HG03196 (cell line): ENCODE measurements around the gene KIF1B.
A peak's percentile ranks its signal among the peaks of the same experiment; 100 is the strongest.
"Not testable (repeated sequence)": the region's sequence is repeated elsewhere in the genome, so short reads cannot be mapped to it uniquely, and the experiment has no call there.

Experiments used
- ATAC-seq: cut with Tn5 transposase; IDR thresholded peaks from one replicate; pipeline ENCODE4 v1.9.1; 2021; ENCODE audit not compliant: unreplicated experiment

Gene KIF1B

GRCh38 chr1:10384219-10384618 is 173.8 kb downstream of the KIF1B start:
- no peak for ATAC-seq

DNA sequence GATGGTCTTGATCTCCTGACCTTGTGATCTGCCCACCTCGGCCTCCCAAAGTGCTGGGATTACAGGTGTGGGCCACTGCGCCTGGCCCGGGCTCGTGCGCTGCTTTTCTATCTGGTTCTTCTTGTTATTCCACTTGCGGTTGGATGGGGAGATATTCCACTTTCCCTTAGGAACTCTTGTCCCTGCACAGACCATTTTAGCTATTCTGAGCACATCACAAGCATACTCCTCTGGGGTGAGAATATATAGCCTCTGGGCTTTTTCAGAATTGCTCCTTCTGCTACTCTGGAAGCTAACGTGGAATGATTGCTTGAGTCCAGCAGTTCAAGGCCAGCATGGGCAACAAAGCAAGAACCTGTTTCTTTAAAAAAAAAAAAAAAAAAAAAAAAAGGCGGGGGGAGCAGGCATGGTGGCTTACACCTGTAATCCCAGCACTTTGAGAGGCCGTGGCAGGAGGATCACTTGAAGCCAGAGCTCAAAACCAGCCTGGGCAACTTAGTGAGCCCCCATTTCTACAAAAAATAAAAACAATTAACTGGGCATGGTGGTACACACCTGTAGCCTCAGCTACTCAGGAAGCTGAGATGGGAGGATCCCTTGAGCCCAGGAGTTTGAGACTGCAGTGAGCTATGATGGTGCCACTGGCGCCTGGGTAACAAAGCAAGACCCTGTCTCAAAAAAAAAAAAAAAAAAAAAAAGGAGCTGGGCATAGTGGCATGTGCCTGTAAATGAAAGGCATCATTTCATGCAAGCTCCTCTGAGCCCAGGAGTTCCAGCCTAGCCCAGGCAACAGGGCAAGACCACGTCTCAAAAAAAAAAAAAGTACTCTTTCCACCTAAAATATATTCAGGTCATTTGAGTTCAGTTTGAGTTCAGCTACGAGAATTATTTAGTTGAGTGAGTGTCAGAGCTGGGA is 176.6 kb downstream of the KIF1B start:
- no peak for ATAC-seq

DNA sequence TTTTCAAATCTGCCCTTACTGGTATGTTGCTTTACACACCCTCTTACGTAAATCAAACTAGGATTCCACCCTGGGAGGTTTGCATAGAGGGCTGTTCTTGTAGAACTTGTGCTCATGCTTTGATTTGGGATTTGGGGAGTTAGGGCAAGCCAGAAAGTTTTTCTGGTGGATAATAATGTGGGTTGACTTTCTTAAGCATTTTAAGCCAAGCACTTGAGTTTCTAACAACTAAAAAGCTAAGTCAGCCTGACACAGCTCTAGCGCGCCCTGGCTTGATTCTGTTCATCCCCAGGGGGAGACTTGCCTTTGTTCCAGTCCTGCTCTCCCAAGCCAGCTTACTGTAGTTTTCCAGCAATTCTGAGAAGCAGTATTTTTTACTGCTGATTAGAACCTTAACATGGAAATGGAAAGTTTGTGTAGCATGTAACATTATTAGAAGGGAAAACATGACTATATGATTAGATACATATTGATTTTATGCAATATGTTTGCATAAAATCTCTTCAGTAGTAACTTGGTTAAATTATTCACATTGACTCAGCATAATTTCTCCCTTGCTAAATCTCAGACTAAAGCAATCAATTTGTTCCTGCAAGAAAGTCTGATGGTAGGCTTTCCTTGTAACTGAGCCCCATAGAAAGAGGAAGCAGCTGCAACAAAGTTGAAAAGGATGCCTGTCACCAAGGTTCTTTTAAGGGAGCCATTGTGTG is 177.5 kb downstream of the KIF1B start:
- ATAC-seq = no peak

- ATAC-seq = no peak
Observed at GRCh38 chr1:10388387-10388715, 178.0 kb downstream of the KIF1B start.

GRCh38 chr1:10389271-10389973 is 179.1 kb downstream of the KIF1B start:
- ATAC-seq = no peak

DNA sequence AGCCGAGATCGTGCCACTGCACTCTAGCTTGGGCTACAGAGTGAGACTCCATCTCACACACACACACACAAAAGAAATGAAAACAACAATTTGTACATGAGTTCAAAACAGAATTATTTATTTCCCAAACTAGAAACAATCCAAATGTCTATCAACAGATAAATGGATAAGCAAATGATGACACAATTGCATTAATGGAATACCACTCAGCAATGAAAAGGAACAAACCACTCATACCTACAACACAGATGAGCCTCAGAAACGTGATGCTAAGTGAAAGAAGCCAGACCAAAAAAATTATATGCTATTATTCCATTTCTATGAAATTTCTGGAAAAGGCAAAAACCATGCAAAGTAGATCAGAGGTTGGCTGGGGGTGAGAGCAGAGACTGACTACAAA is 186.5 kb downstream of the KIF1B start:
- no peak for ATAC-seq

DNA sequence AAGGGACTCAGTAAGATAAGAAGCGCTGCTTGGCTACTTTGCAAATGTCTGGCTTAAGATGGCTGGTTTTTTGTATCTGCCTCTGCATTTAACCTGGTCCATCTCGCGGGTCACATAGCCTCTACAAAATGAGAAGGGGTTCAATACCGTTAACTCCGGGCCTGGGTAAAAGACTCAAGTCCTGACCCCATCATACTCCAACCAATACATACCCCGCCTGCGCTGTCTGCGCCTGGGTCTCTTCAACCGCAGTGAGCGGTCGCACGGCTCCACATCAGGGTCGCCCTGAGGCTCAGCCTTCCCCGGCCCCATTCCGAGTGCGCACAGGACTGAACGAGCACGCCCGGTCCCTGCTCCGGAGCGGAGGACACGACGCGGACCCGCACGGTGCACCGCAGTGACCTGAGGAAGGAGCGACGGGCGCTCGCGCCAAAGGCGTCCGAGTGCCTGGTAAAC is 187.9 kb downstream of the KIF1B start:
- ATAC-seq = peak; percentile 17

DNA sequence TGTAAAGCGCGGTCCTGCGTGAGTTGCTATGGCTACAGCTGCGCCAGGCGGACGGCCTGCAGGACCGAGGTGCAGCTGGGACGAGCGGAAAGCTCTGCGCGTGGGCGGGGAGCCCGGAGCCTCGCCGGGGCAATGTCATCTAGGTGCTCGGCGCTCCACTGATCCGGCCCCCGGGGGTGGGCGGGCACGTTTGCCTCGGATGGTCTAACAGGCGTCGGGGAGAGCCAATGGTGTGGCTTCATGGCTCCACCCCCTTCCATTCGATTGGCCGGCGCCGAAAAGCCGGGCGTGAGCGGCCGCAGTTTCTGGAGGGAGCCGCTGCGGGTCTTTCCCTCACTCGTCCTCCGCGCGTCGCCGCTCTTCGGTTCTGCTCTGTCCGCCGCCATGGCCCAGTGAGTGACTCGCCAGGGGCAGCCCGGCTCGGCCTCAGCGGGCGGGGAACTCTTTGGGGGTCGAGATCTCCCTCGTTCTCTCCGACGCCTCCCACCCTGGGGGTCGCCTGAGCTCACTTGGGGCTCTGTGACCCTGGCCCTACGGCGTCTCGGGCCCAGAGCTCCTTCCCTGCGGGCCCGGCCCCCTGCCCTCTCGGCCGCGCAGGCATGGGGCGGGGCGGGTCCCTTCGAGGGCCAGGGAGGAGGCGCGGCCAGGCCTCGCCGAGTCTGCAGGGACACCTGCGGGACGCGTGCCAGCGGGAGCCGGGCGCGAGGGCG is 188.5 kb downstream of the KIF1B start, which contains the start of gene PGD:
Gene PGD, plus strand, starts transcription at position 331 of the 710 bp plus-strand sequence. Its CDS starts 54 bp downstream, at position 385.
- peak; percentile 91 for ATAC-seq

DNA sequence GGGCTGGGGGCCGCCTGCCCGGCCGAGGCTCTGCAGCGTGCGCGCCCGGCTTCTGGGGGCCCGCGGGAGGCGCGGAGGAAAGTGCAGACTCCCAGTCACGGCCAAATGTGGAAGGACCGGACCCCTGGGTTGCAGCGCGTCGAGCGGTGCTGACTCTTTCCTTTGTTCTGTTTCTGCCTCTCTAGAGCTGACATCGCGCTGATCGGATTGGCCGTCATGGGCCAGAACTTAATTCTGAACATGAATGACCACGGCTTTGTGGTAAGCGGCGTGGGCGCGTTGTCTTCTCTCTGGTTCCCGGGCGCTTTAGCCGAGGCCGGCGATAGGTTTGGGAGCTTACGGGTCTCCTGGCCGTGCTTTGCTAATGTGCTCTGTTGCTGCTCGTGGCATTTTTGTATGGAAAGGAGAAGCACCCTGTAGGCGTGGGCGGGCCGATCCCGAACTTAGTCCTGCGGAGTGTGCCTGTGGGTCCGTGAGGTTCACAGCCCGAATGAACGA is 189.1 kb downstream of the KIF1B start:
- no peak for ATAC-seq

- no peak for ATAC-seq
Observed at GRCh38 chr1:10400013-10400412, 189.6 kb downstream of the KIF1B start.

GRCh38 chr1:10401281-10401680 is 190.9 kb downstream of the KIF1B start:
- no peak for ATAC-seq

DNA sequence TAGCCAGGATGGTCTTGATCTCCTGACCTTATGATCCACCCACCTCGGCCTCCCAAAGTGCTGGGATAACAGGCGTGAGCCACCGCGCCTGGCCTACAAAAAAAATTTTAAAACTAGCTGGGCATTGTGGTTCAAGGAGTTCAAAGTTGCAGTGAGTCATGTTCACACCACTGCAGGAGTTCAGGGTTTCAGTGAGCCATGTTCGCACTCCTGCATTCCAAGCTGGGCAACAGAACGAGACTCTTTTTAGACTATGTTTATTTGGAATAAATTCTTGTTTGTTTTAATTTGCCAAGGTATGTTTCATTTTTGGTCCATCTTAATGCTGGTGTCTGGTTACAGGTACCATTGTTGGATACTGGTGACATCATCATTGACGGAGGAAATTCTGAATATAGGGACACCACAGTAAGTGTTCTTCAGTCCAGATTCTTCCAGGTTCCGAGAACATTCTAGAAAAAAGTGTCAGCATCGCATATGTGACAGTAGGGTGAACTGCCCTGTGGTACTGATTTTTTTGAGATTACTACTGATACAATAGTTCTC is 192.4 kb downstream of the KIF1B start:
- no peak for ATAC-seq

- ATAC-seq = no peak
Observed at GRCh38 chr1:10407201-10407600, 196.8 kb downstream of the KIF1B start.

DNA sequence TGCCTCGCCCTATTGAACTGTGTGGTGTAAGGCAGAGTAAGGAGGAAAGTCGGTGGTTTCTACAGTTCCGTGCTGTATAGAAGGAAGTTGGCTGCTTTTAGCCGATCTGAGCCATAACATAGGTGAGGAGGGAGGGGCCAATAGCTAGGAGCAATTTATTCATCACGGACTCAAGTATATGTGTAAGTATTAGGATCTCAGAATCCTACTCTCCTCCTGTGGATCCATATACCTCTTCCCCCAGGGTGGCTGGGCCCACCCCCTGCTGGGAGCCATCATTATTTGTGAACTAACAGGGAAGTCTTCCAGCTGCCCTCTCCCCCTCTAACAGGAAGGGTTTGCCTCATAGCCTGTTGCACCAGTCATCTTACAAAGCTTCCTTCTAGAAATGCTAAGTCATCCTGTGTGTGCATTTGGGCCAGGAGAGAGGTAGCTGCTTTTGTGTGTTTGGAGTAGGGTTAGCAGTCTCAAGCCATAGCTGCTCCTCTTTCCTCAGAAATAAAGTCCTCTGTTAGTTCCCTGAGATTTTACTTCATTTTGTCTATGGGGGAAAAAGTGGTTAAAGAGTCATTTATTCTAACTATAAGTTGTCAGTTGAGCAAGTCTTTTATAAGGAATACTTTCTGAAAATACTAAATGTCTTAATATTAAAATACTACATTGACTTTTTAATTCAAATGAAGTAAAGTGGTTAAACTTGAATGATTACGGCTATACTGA is 205.0 kb downstream of the KIF1B start:
- ATAC-seq = no peak

DNA sequence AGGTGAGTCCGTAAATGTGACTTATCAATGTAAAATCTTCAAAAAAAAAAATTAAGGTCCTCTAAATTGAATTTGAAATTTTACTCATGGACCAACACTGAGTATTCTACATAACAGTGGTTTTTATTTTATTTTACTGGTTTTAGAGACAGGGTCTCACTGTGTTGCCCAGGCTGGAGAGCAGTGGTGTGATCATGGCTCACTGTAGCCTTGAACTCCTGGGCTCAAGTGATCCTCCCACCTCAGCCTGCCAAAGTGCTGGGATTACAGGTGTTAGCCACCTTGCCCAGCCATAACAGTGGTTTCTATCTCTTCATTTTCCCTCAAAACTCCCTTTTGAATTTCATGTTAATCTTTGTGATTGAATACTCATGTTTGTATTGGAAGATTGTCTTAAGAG is 205.6 kb downstream of the KIF1B start:
- ATAC-seq = not testable (repeated sequence)

GRCh38 chr1:10418741-10419140 is 208.4 kb downstream of the KIF1B start:
- ATAC-seq = not testable (repeated sequence)

DNA sequence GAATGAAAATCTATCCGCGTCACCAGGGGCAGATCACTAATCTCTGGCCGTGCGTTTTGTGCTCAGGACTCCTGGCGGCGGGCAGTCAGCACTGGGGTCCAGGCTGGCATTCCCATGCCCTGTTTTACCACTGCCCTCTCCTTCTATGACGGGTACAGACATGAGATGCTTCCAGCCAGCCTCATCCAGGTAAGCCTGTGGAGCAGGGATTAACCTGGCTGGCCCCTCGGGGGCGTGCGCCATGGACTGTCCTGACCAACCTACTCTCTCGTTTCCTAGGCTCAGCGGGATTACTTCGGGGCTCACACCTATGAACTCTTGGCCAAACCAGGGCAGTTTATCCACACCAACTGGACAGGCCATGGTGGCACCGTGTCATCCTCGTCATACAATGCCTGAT is 209.0 kb downstream of the KIF1B start:
- ATAC-seq = no peak

- ATAC-seq = no peak
Observed at GRCh38 chr1:10421637-10422036, 211.3 kb downstream of the KIF1B start.

DNA sequence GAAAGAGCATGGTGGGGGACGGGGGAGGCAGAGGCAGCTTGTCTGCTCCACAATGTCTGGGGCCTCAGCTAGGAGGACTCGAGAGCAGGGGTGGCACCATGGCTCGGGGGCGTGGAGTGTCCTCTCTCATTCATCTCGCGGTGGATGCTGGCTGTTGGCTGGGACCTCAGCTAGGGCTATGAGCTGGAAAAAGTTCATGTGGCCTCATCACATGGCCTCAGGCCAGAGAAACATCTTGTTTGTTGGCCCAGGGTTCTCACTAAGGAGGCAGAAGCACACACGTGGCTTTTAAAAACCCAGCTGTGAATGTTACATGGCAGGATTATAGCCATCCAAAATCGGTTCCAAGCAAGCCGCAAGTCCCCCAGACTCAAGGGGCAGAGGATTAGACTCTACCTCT is 213.7 kb downstream of the KIF1B start:
- ATAC-seq = no peak

DNA sequence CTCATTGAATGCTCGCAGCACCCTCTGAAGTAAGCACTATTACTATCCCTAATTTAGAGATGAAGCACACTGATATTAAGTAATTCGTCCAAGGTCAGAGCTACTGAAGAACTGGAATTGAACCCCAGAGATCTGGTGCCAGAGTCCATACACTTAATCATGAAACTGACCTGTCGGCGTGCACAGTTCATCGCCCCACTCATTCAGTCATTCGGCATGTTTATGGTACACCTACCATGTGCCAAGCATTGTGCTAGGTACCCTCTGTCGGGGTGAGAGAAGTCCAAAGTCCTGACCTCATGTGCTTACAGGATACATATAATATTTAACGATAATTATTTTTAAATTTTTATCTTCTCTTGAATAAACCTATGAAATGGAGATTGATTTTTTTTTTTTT is 214.3 kb downstream of the KIF1B start:
- ATAC-seq = no peak
